Astrocyte (in vitro differentiated cells and primary cell): ENCODE results near the gene GRIN2A. TPM values are rescaled to one million over a fixed set of nuclear protein-coding genes. Genes with fewer than 3 reads are reported as not detected.

ENCODE experiments used
- DNase-seq: peaks from one replicate; pipeline ENCODE4 v3.0.0-alpha.2; 2010; ENCODE audit warnings: low read depth
- FAIRE-seq: peaks from 2 replicates; lab custom pipeline; 2011; peaks lifted over from hg19 to GRCh38; lab: Jason Lieb, UNC
- H2AFZ ChIP-seq: 2 replicates; pipeline ENCODE4 v1.6.0; 2012; ENCODE audit warnings: low read depth, low read length, inconsistent platforms
- H3K27ac ChIP-seq: 2 replicates; pipeline ENCODE4 v1.5.1; 2011; ENCODE audit warnings: low read depth, low read length, inconsistent platforms
- H3K27me3 ChIP-seq: 2 replicates; pipeline ENCODE4 v1.6.0; 2011; ENCODE audit warnings: low read length, inconsistent platforms; ENCODE audit not compliant: insufficient read depth
- H3K36me3 ChIP-seq: 2 replicates; pipeline ENCODE4 v1.5.1; 2011; ENCODE audit warnings: low read length, inconsistent platforms; ENCODE audit not compliant: insufficient read depth
- H3K4me1 ChIP-seq: 2 replicates; pipeline ENCODE4 v1.5.1; 2011; ENCODE audit warnings: low read length, inconsistent platforms; ENCODE audit not compliant: insufficient read depth
- H3K4me2 ChIP-seq: 2 replicates; pipeline ENCODE4 v1.6.0; 2012; ENCODE audit warnings: low read length, inconsistent platforms
- H3K4me3 ChIP-seq: 2 replicates; pipeline ENCODE4 v1.5.1; 2011; ENCODE audit warnings: low read depth, mild to moderate bottlenecking, low read length, inconsistent platforms; ENCODE audit not compliant: insufficient read depth
- H3K79me2 ChIP-seq: 2 replicates; pipeline ENCODE4 v1.6.0; 2012; ENCODE audit warnings: mild to moderate bottlenecking, low read length, inconsistent platforms; ENCODE audit not compliant: insufficient read depth
- H3K9ac ChIP-seq: 2 replicates; pipeline ENCODE4 v1.6.0; 2012; ENCODE audit warnings: mild to moderate bottlenecking, low read length, inconsistent platforms
- H3K9me3 ChIP-seq: 2 replicates; pipeline ENCODE4 v1.5.1; 2012; ENCODE audit warnings: low read depth, mild to moderate bottlenecking, low read length, inconsistent platforms; ENCODE audit not compliant: insufficient read depth
- H4K20me1 ChIP-seq: 2 replicates; pipeline ENCODE4 v1.6.0; 2012; ENCODE audit warnings: low read length, inconsistent platforms; ENCODE audit not compliant: insufficient read depth
- H3K27ac Mint-ChIP-seq: one replicate; pipeline ENCODE4 v1.8.0; 2021; ENCODE audit warnings: mild to moderate bottlenecking, mixed read lengths; ENCODE audit not compliant: unreplicated experiment
- H3K27me3 Mint-ChIP-seq: one replicate; pipeline ENCODE4 v1.8.0; 2021; ENCODE audit warnings: low read depth, mixed read lengths; ENCODE audit not compliant: unreplicated experiment
- H3K36me3 Mint-ChIP-seq: one replicate; pipeline ENCODE4 v1.8.0; 2021; ENCODE audit warnings: low read depth, mixed read lengths; ENCODE audit not compliant: unreplicated experiment
- H3K4me1 Mint-ChIP-seq: one replicate; pipeline ENCODE4 v1.8.0; 2021; ENCODE audit warnings: low read depth, mixed read lengths; ENCODE audit not compliant: unreplicated experiment
- H3K4me3 Mint-ChIP-seq: one replicate; pipeline ENCODE4 v1.8.0; 2021; ENCODE audit warnings: mild to moderate bottlenecking, moderate library complexity, mixed read lengths; ENCODE audit not compliant: unreplicated experiment
- H3K9me3 Mint-ChIP-seq: one replicate; pipeline ENCODE4 v1.8.0; 2021; ENCODE audit warnings: mild to moderate bottlenecking, mixed read lengths; ENCODE audit not compliant: unreplicated experiment
- CTCF ChIP-seq: IDR thresholded peaks from 2 replicates; pipeline ENCODE4 v1.5.1; 2011; ENCODE audit warnings: low read depth, mild to moderate bottlenecking, inconsistent platforms, low read length, moderate library complexity; ENCODE audit not compliant: insufficient read depth
- EZH2 ChIP-seq: IDR thresholded peaks from 2 replicates; pipeline ENCODE4 v1.6.1; 2012; ENCODE audit warnings: mild to moderate bottlenecking, low read length, inconsistent platforms; ENCODE audit not compliant: insufficient read depth
- total RNA-seq: library from RNA; stranded (reverse); gene quantifications from 2 replicates; pipeline ENCODE4 v1.2.1, GENCODE V29; 2021

The GRIN2A gene
- total RNA-seq, 1 donor from 2014 or later = 0.68 TPM

DNA sequence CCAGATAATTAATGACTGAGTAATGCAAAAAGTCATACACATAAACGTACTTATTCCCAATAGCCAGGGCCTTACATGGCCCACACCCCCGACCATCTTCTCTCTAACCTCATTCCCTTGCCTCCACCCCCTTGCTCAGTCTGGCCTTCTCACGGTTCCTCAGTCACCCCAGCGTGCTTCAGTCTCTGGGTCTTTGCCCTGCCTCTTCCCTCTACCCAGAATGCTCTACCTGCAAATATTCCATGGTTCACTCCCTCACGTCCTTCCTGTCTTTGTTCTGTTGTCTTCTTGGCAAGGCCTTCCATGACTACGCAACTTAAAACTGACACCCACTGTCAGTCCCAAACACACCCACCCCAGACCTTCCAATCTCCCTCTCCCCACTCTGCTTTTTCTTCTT, 468.3 kb downstream of the GRIN2A start:
- Histone ChIP-seq H2AFZ (no peak overlapping the region), H3K79me2 (no peaks in the 10 kb centered on the region), H3K4me3 (no peak overlapping the region), H3K27ac (no peak overlapping the region), H4K20me1 (no peaks in the 10 kb centered on the region), H3K9ac (no peak overlapping the region), H3K4me2 (no peak overlapping the region), H3K4me1 (no peaks in the 10 kb centered on the region), H3K9me3 (no peaks in the 10 kb centered on the region), H3K36me3 (no peaks in the 10 kb centered on the region), H3K27me3 (peaks cover 2% of the 10 kb centered on the region)
- no peaks in the 10 kb centered on the region for H3K4me1 Mint-ChIP-seq
- DNase-seq (no peak), FAIRE-seq (no peak)
- no peak for TF ChIP-seq EZH2
- TF ChIP-seq CTCF = no peak
- no peak overlapping the region for H3K27ac Mint-ChIP-seq
- H3K27me3 Mint-ChIP-seq = peaks cover 93% of the 10 kb centered on the region
- H3K9me3 Mint-ChIP-seq = peaks cover 18% of the 10 kb centered on the region
- H3K4me3 Mint-ChIP-seq = no peak overlapping the region
- no peaks in the 10 kb centered on the region for H3K36me3 Mint-ChIP-seq

DNA sequence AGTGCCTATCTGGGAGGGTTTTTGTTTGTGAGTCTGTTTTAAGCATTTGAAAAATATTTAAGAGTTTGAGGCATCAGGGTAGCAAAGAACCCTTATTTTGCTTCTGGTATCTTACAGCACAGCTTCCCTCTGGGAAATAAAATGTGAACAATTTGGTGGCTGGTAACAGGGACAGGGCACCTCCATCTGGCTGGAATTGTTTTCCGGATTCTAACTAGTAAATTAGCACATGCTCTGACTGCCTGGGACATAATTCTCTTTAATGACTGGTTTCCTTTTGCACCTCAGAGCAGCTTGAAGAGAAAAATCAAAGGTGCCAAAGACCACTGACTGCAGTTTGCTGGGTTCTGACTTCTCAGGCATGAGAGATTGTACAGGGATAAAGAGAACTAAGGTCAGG, 469.1 kb downstream of the GRIN2A start:
- no peak overlapping the region for H3K4me3 Mint-ChIP-seq
- FAIRE-seq (no peak), DNase-seq (no peak)
- H3K9ac ChIP-seq = no peak overlapping the region
- H2AFZ ChIP-seq = no peak overlapping the region
- no peak overlapping the region for H3K4me2 ChIP-seq
- H3K36me3 ChIP-seq = no peaks in the 10 kb centered on the region
- no peak overlapping the region for H3K27ac Mint-ChIP-seq
- H3K9me3 ChIP-seq = no peaks in the 10 kb centered on the region
- H3K4me3 ChIP-seq = no peak overlapping the region
- peaks cover 93% of the 10 kb centered on the region for H3K27me3 Mint-ChIP-seq
- no peak overlapping the region for H3K27ac ChIP-seq
- H3K36me3 Mint-ChIP-seq = no peaks in the 10 kb centered on the region
- H3K79me2 ChIP-seq = no peaks in the 10 kb centered on the region
- peaks cover 2% of the 10 kb centered on the region for H3K27me3 ChIP-seq
- no peaks in the 10 kb centered on the region for H3K4me1 ChIP-seq
- TF ChIP-seq CTCF (no peak), EZH2 (no peak)
- no peaks in the 10 kb centered on the region for H4K20me1 ChIP-seq
- no peaks in the 10 kb centered on the region for H3K4me1 Mint-ChIP-seq
- H3K9me3 Mint-ChIP-seq = peaks cover 18% of the 10 kb centered on the region

- no peaks in the 10 kb centered on the region for H3K36me3 Mint-ChIP-seq
- H3K27ac ChIP-seq = no peak overlapping the region
- peaks cover 4% of the 10 kb centered on the region for H3K27me3 ChIP-seq
- H3K9ac ChIP-seq = no peak overlapping the region
- peaks cover 15% of the 10 kb centered on the region for H3K4me1 Mint-ChIP-seq
- H3K4me3 Mint-ChIP-seq = no peak overlapping the region
- FAIRE-seq (no peak), DNase-seq (no peak)
- no peak overlapping the region for H3K4me3 ChIP-seq
- no peak for TF ChIP-seq CTCF
- TF ChIP-seq EZH2 = no peak
- no peak overlapping the region for H3K27ac Mint-ChIP-seq
- no peaks in the 10 kb centered on the region for H4K20me1 ChIP-seq
- no peak overlapping the region for H3K4me2 ChIP-seq
- no peaks in the 10 kb centered on the region for H3K79me2 ChIP-seq
- peaks cover 20% of the 10 kb centered on the region for H3K9me3 Mint-ChIP-seq
- no peaks in the 10 kb centered on the region for H3K9me3 ChIP-seq
- peaks cover 82% of the 10 kb centered on the region for H3K27me3 Mint-ChIP-seq
- no peaks in the 10 kb centered on the region for H3K4me1 ChIP-seq
- H2AFZ ChIP-seq = no peak overlapping the region
- H3K36me3 ChIP-seq = no peaks in the 10 kb centered on the region
Measured at GRCh38 chr16:9708972-9709620, 473.1 kb downstream of the GRIN2A start.
